ENCODE data around the gene ZCCHC9. TPM values are rescaled to one million over a fixed set of nuclear protein-coding genes. Genes with fewer than 3 reads are reported as not detected.
A peak's percentile ranks its signal among the peaks of the same experiment; 100 is the strongest.

The ZCCHC9 gene
- polyA plus RNA-seq, 1 experiment, result 10.7 TPM

GRCh38 chr5:81297531-81297930 lies 3.9 kb upstream of the ZCCHC9 start:
- CTCF ChIA-PET, result interaction anchor here (0.6 kb wide), 1 partner anchor 50 kb away, joined by 3 read pairs; no protein-coding TSS in a partner anchor
- POLR2A ChIA-PET, result no interaction called here
- DNase-seq (ENCODE audit: low read depth), result no peak
- H3K4me3 ChIP-seq (ENCODE audit: low read depth, low read length), result no peak overlapping the region
- no peaks in the 10 kb centered on the region for H3K27me3 ChIP-seq (ENCODE audit: control insufficient read depth, insufficient read depth, low read length)
- H3K36me3 ChIP-seq (ENCODE audit: control insufficient read depth, insufficient read depth, low read length), result no peaks in the 10 kb centered on the region
- TF ChIP-seq, protein P1, sequence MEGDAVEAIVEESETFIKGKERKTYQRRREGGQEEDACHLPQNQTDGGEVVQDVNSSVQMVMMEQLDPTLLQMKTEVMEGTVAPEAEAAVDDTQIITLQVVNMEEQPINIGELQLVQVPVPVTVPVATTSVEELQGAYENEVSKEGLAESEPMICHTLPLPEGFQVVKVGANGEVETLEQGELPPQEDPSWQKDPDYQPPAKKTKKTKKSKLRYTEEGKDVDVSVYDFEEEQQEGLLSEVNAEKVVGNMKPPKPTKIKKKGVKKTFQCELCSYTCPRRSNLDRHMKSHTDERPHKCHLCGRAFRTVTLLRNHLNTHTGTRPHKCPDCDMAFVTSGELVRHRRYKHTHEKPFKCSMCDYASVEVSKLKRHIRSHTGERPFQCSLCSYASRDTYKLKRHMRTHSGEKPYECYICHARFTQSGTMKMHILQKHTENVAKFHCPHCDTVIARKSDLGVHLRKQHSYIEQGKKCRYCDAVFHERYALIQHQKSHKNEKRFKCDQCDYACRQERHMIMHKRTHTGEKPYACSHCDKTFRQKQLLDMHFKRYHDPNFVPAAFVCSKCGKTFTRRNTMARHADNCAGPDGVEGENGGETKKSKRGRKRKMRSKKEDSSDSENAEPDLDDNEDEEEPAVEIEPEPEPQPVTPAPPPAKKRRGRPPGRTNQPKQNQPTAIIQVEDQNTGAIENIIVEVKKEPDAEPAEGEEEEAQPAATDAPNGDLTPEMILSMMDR (IDR thresholded peaks at IDR 0.05; ENCODE audit: insufficient read depth, low read depth, low read length), result no peak

- POLR2A ChIA-PET, result interaction anchor here (0.5 kb wide), 1 partner anchor 18 kb away, joined by 3 read pairs; no protein-coding TSS in a partner anchor
- TF ChIP-seq, protein P1 (IDR thresholded peaks at IDR 0.05; ENCODE audit: insufficient read depth, low read depth, low read length), result no peak
- peak overlapping the region; percentile 63 for H3K4me3 ChIP-seq (ENCODE audit: low read depth, low read length)
- CTCF ChIA-PET, result interaction anchor here (0.7 to 1.6 kb wide), 2 partner anchors 9 to 18 kb away, joined by 3 to 8 read pairs; no protein-coding TSS in a partner anchor
- no peaks in the 10 kb centered on the region for H3K27me3 ChIP-seq (ENCODE audit: control insufficient read depth, insufficient read depth, low read length)
- DNase-seq (ENCODE audit: low read depth), result no peak
- H3K36me3 ChIP-seq (ENCODE audit: control insufficient read depth, insufficient read depth, low read length), result peaks cover 1% of the 10 kb centered on the region; the same call in 1 of the 2 replicates
These were observed 491 bp upstream of the ZCCHC9 start for GRCh38 chr5:81300921-81301270.

DNA sequence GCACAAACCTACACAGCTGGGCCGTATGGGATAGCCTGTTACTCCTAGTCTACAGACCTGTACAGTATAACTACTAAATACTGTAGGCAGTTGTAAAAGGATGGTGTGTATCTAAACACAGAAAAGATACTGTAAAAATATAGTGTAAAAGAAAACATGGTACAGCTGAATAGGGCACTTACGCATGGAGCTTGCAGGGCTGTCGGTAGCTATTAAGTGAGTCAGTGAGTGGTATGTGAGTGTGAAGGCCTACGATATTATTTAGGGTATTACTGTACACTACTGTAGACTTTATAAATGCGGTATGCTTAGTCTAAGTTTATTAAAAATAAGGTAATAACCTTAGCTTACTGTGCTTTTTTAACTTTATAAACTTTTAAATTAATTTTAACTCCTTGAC lies 1.2 kb downstream of the ZCCHC9 start:
- POLR2A ChIA-PET, result interaction anchor here (1.7 kb wide), 1 partner anchor 13 kb away, joined by 7 read pairs; no protein-coding TSS in a partner anchor
- H3K4me3 ChIP-seq (ENCODE audit: low read depth, low read length), result peak overlapping the region; percentile 63
- H3K36me3 ChIP-seq (ENCODE audit: control insufficient read depth, insufficient read depth, low read length), result peaks cover 1% of the 10 kb centered on the region; the same call in 1 of the 2 replicates
- no peak for DNase-seq (ENCODE audit: low read depth)
- TF ChIP-seq, protein P1 (IDR thresholded peaks at IDR 0.05; ENCODE audit: insufficient read depth, low read depth, low read length), result no peak
- no peaks in the 10 kb centered on the region for H3K27me3 ChIP-seq (ENCODE audit: control insufficient read depth, insufficient read depth, low read length)
- CTCF ChIA-PET, result interaction anchor here (0.6 to 1.6 kb wide), 3 partner anchors 12 to 957 kb away, joined by 3 to 4 read pairs (median 4); no protein-coding TSS in a partner anchor

GRCh38 chr5:81303563-81303962 lies 2.2 kb downstream of the ZCCHC9 start:
- ChIA-PET CTCF (interaction anchor here (1.1 kb wide), 1 partner anchor 11 kb away, joined by 4 read pairs; no protein-coding TSS in a partner anchor), POLR2A (interaction anchor here (0.6 kb wide), 1 partner anchor 861 kb away, joined by 3 read pairs; no protein-coding TSS in a partner anchor)
- H3K4me3 ChIP-seq (ENCODE audit: low read depth, low read length), result no peak overlapping the region
- no peak for DNase-seq (ENCODE audit: low read depth)
- TF ChIP-seq, protein P1 (IDR thresholded peaks at IDR 0.05; ENCODE audit: insufficient read depth, low read depth, low read length), result no peak
- H3K36me3 ChIP-seq (ENCODE audit: control insufficient read depth, insufficient read depth, low read length), result peaks cover 1% of the 10 kb centered on the region; the same call in 1 of the 2 replicates
- H3K27me3 ChIP-seq (ENCODE audit: control insufficient read depth, insufficient read depth, low read length), result no peaks in the 10 kb centered on the region

GRCh38 chr5:81305785-81306184 lies 4.4 kb downstream of the ZCCHC9 start:
- no peak for DNase-seq (ENCODE audit: low read depth)
- H3K4me3 ChIP-seq (ENCODE audit: low read depth, low read length), result no peak overlapping the region
- POLR2A ChIA-PET, result no interaction called here
- TF ChIP-seq, protein P1 (IDR thresholded peaks at IDR 0.05; ENCODE audit: insufficient read depth, low read depth, low read length), result no peak
- CTCF ChIA-PET, result no interaction called here
- peaks cover 1% of the 10 kb centered on the region; the same call in 1 of the 2 replicates for H3K36me3 ChIP-seq (ENCODE audit: control insufficient read depth, insufficient read depth, low read length)
- no peaks in the 10 kb centered on the region for H3K27me3 ChIP-seq (ENCODE audit: control insufficient read depth, insufficient read depth, low read length)

Data from BJ (cell line).